Panc1 (cell line): ENCODE results near the gene WDR48. TPM values are rescaled to one million over a fixed set of nuclear protein-coding genes. Genes with fewer than 3 reads are reported as not detected.

ENCODE experiments used
- ATAC-seq: fragments of 200-7000 bp; cut with Tn5 transposase; 2 replicates; pipeline ENCODE4 v1.9.1; 2020; ENCODE audit warnings: mild to moderate bottlenecking, moderate library complexity
- BruUV-seq: library from RNA; stranded (reverse); fragments of 400-500 nt; replicated peaks from 2 replicates; lab custom pipeline; 2021; lab: Mats Ljungman, UMichigan
- CTCF ChIA-PET: fragments of 300-600 bp; sonication (Branson Sonifier 250); formaldehyde crosslinking; loops from one replicate; lab custom pipeline; 2022; ENCODE audit warnings: antibody characterized with exemption; lab: Charles Lee
- POLR2A ChIA-PET: fragments of 300-600 bp; sonication (Branson Sonifier 250); formaldehyde crosslinking; loops from one replicate; lab custom pipeline; 2022; ENCODE audit warnings: antibody characterized with exemption; lab: Charles Lee
- DNase-seq: peaks from one replicate; pipeline ENCODE4 v3.0.0-alpha.2; 2010; ENCODE audit warnings: low read depth, low spot score
- H3K27ac ChIP-seq: 2 replicates; pipeline ENCODE4 v1.5.1; 2011; ENCODE audit warnings: mild to moderate bottlenecking, low read length, inconsistent platforms
- H3K27me3 ChIP-seq: fragments of 200-500 bp; sonication (Bioruptor generic); 2 replicates; pipeline ENCODE4 v1.6.0; 2014; ENCODE audit warnings: low read length, inconsistent platforms; ENCODE audit not compliant: control insufficient read depth, insufficient read depth
- H3K36me3 ChIP-seq: fragments of 200-500 bp; sonication (Bioruptor generic); 2 replicates; pipeline ENCODE4 v1.5.1; 2014; ENCODE audit warnings: inconsistent platforms, mild to moderate bottlenecking, low read length, moderate library complexity; ENCODE audit not compliant: control insufficient read depth, insufficient read depth
- H3K4me1 ChIP-seq: 2 replicates; pipeline ENCODE4 v1.5.1; 2011; ENCODE audit warnings: inconsistent platforms, mild to moderate bottlenecking, low read length, moderate library complexity; ENCODE audit not compliant: control insufficient read depth, insufficient read depth
- H3K4me3 ChIP-seq, 2 experiments: 2 replicates each; pipeline ENCODE4 v1.5.1; 2011 to 2012; ENCODE audit warnings: low read depth in 2 of 2, low read length in 2 of 2, mild to moderate bottlenecking in 2 of 2, inconsistent platforms in 1 of 2, moderate library complexity in 1 of 2
- H3K9me3 ChIP-seq: fragments of 200-500 bp; sonication (Bioruptor generic); 2 replicates; pipeline ENCODE4 v1.5.1; 2014; ENCODE audit warnings: low read depth, mild to moderate bottlenecking, inconsistent platforms, low read length, moderate library complexity; ENCODE audit not compliant: control insufficient read depth, insufficient read depth
- CTCF ChIP-seq: fragments of 450-650 bp; IDR thresholded peaks from 2 replicates; pipeline ENCODE4 v1.5.1; 2017; ENCODE audit warnings: mild to moderate bottlenecking
- POLR2AphosphoS5 ChIP-seq: IDR thresholded peaks from 2 replicates; pipeline ENCODE4 v1.6.1; 2012; ENCODE audit warnings: mild to moderate bottlenecking, low read depth, low read length, moderate library complexity
- SIN3A ChIP-seq: IDR thresholded peaks from 2 replicates; pipeline ENCODE4 v1.6.1; 2012; ENCODE audit warnings: low read depth, mild to moderate bottlenecking, low read length, moderate library complexity, borderline replicate concordance; ENCODE audit not compliant: insufficient read depth
- TCF7L2 ChIP-seq: IDR thresholded peaks from 2 replicates; pipeline ENCODE4 v1.6.1; 2011; ENCODE audit warnings: mild to moderate bottlenecking, low read depth, low read length, inconsistent platforms
- in situ Hi-C: cut with HindIII; loops from 2 replicates; pipeline ENCODE4 v1.10.0; 2016; ENCODE audit warnings: low sequenced_read_pairs, low pct_unique_long_range_greater_than_20kb
- intact Hi-C: fragments of 100-400 bp; cut with micrococcal nuclease; formaldehyde crosslinking; loops from one replicate; pipeline ENCODE4 v1.10.0; 2022; ENCODE audit not compliant: unreplicated experiment
- total RNA-seq: library from RNA; stranded (reverse); gene quantifications from one replicate; pipeline ENCODE4 v1.2.1, GENCODE V29; 2021; ENCODE audit not compliant: unreplicated experiment
- TF ChIP-seq, protein P1 (sequence below), 2 experiments: IDR thresholded peaks; 2 replicates each; pipeline ENCODE4 v1.6.1; 2011 to 2012; ENCODE audit warnings: low read depth in 2 of 2, control low read depth in 1 of 2, low read length in 1 of 2, mild to moderate bottlenecking in 1 of 2, moderate library complexity in 1 of 2; ENCODE audit not compliant: insufficient read depth in 1 of 2

WDR48 gene
- total RNA-seq, 1 experiment from 2014 or later: 15.7 TPM

DNA sequence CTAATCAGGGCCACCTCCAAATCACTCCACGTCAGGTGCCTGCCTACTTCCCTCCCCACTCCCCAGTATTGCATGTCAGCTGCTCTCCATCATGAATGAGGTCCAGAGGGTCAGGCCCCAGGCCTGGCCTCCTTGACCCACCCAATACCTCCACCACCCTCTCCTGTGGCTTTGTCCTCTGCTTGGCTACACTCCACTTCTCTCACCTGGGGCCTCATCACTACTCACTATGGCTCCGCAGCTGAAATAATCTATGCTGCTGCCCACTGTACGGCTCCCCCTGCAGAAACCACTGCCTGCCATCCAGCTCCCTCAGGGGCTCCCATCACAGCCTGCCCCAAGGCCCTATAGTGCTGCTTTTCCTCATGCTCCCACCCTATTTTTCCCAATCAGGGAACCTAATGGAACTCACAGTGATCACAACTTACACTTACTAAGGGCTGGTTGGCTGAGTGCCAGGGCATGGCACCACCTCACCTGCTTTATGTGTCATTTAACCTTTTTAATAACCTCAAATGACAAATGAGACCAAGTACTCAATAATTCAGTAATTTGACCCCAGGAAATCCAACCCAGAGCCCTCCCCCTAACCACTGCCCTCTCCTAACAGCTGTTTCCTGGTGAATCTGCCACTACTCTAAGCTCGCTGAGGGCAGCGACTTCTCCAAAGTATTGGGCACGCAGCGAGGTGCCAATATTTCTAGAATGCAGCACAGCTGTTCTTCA, 53.3 kb downstream of the WDR48 start:
- H3K4me1 ChIP-seq: peaks cover 6% of the 10 kb centered on the region
- peaks cover 4% of the 10 kb centered on the region; the same call in 1 of the 2 replicates for H3K36me3 ChIP-seq
- ATAC-seq (no peak), DNase-seq (no peak)
- H3K9me3 ChIP-seq: no peaks in the 10 kb centered on the region
- no peak overlapping the region; a peak in 1 of 4 replicates for H3K4me3 ChIP-seq
- intact Hi-C loops (loop anchor here (5.0 kb wide), 1 partner anchor 182 kb away; no protein-coding TSS in a partner anchor), in situ Hi-C loops (no loop called here)
- POLR2A ChIA-PET: no interaction called here
- TF ChIP-seq CTCF: no peak
- no peak for TF ChIP-seq TCF7L2
- TF ChIP-seq, protein P1, sequence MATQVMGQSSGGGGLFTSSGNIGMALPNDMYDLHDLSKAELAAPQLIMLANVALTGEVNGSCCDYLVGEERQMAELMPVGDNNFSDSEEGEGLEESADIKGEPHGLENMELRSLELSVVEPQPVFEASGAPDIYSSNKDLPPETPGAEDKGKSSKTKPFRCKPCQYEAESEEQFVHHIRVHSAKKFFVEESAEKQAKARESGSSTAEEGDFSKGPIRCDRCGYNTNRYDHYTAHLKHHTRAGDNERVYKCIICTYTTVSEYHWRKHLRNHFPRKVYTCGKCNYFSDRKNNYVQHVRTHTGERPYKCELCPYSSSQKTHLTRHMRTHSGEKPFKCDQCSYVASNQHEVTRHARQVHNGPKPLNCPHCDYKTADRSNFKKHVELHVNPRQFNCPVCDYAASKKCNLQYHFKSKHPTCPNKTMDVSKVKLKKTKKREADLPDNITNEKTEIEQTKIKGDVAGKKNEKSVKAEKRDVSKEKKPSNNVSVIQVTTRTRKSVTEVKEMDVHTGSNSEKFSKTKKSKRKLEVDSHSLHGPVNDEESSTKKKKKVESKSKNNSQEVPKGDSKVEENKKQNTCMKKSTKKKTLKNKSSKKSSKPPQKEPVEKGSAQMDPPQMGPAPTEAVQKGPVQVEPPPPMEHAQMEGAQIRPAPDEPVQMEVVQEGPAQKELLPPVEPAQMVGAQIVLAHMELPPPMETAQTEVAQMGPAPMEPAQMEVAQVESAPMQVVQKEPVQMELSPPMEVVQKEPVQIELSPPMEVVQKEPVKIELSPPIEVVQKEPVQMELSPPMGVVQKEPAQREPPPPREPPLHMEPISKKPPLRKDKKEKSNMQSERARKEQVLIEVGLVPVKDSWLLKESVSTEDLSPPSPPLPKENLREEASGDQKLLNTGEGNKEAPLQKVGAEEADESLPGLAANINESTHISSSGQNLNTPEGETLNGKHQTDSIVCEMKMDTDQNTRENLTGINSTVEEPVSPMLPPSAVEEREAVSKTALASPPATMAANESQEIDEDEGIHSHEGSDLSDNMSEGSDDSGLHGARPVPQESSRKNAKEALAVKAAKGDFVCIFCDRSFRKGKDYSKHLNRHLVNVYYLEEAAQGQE (IDR thresholded peaks at IDR 0.05; ENCODE audit: insufficient read depth in 1 of 2, low read depth in 2 of 2, low read length in 1 of 2): no peak
- no peak for TF ChIP-seq POLR2AphosphoS5
- no peak for TF ChIP-seq SIN3A
- no TSS peak for BruUV-seq
- no peaks in the 10 kb centered on the region for H3K27me3 ChIP-seq
- CTCF ChIA-PET: no interaction called here
- no peak overlapping the region for H3K27ac ChIP-seq

DNA sequence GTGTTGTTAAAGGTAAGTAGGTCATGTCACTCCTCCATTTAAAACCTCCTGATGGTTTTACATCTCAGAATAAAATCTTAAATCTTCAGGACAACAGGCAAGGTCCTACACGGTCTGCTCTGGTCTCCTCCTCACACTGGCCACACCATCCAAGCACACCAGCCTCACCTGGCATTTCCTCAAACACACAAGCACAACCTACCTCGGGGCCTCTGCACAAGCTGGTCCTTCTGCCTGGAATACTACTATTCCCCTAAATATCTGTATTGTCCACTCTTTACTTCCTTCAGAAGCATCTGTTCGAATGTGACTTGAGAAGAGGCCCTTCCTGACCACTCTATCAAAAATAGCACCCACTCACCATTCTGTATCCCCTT, 53.9 kb downstream of the WDR48 start:
- in situ Hi-C loops (no loop called here), intact Hi-C loops (no loop called here)
- BruUV-seq: TSS peak; percentile 88
- peak overlapping the region in 1 of 2 experiments; percentile 82; a peak in 1 of 4 replicates for H3K4me3 ChIP-seq
- no peak for DNase-seq
- TF ChIP-seq CTCF (no peak), TCF7L2 (no peak), SIN3A (no peak), POLR2AphosphoS5 (no peak)
- TF ChIP-seq, protein P1 (IDR thresholded peaks at IDR 0.05; ENCODE audit: insufficient read depth in 1 of 2, low read depth in 2 of 2, low read length in 1 of 2): no peak
- peaks cover 4% of the 10 kb centered on the region; the same call in 1 of the 2 replicates for H3K36me3 ChIP-seq
- ChIA-PET POLR2A (no interaction called here), CTCF (no interaction called here)
- ATAC-seq: no peak
- peaks cover 6% of the 10 kb centered on the region for H3K4me1 ChIP-seq
- no peaks in the 10 kb centered on the region for H3K27me3 ChIP-seq
- H3K27ac ChIP-seq: no peak overlapping the region
- H3K9me3 ChIP-seq: no peaks in the 10 kb centered on the region
